ENCODE results near the gene CHST15.

CHST15 gene

GRCh38 chr10:124065382-124066125 lies 27.8 kb downstream of the CHST15 start:
- peaks cover 0 to 51% (median 30%) of the 10 kb centered on the region in 4 donors for H3K4me1 ChIP-seq
- H3K27ac ChIP-seq = peak overlapping the region in 1 of 2 donors; percentile 13
- intact Hi-C loops (cut with DNase I; ENCODE audit: low total_unique reads) = no loop called here
- H3K27me3 ChIP-seq = no peaks in the 10 kb centered on the region
- no peak for DNase-seq
- no peaks in the 10 kb centered on the region for H3K9me3 ChIP-seq
- TF ChIP-seq CTCF (IDR thresholded peaks at IDR 0.05) = no peak
- H3K36me3 ChIP-seq = no peaks in the 10 kb centered on the region
- no peak overlapping the region for H3K4me3 ChIP-seq

- H3K27ac ChIP-seq = no peak overlapping the region
- peaks cover 0 to 51% (median 30%) of the 10 kb centered on the region in 4 donors for H3K4me1 ChIP-seq
- no peaks in the 10 kb centered on the region for H3K27me3 ChIP-seq
Observed at GRCh38 chr10:124064676-124065075, 28.7 kb downstream of the CHST15 start.

GRCh38 chr10:124063750-124064603 lies 29.4 kb downstream of the CHST15 start:
- Histone ChIP-seq H3K36me3 (no peaks in the 10 kb centered on the region), H3K4me1 (peaks cover 0 to 51% (median 30%) of the 10 kb centered on the region in 4 donors), H3K4me3 (no peak overlapping the region), H3K9me3 (no peaks in the 10 kb centered on the region), H3K27me3 (no peaks in the 10 kb centered on the region), H3K27ac (peak overlapping the region in 1 of 2 donors; percentile 3)
- no peak for TF ChIP-seq CTCF (IDR thresholded peaks at IDR 0.05)
- no peak for DNase-seq
- intact Hi-C loops (cut with DNase I; ENCODE audit: low total_unique reads) = no loop called here

More at GRCh38 chr10:124064676-124065075, 28.7 kb downstream of the CHST15 start:
- Histone ChIP-seq H3K4me3 (no peak overlapping the region), H3K36me3 (no peaks in the 10 kb centered on the region), H3K9me3 (no peaks in the 10 kb centered on the region)
- intact Hi-C loops (cut with DNase I; ENCODE audit: low total_unique reads) = no loop called here
- TF ChIP-seq CTCF (IDR thresholded peaks at IDR 0.05) = no peak
- DNase-seq = no peak

- no peaks in the 10 kb centered on the region for H3K9me3 ChIP-seq
- H3K4me3 ChIP-seq = no peak overlapping the region
- H3K27ac ChIP-seq = no peak overlapping the region
- no peak for TF ChIP-seq CTCF (IDR thresholded peaks at IDR 0.05)
- intact Hi-C loops (cut with DNase I; ENCODE audit: low total_unique reads) = no loop called here
- DNase-seq = no peak
- no peaks in the 10 kb centered on the region for H3K27me3 ChIP-seq
- H3K4me1 ChIP-seq = peaks cover 0 to 51% (median 30%) of the 10 kb centered on the region in 4 donors
- no peaks in the 10 kb centered on the region for H3K36me3 ChIP-seq
Observed at GRCh38 chr10:124062390-124062789, 31.0 kb downstream of the CHST15 start.

GRCh38 chr10:124061030-124061429 lies 32.4 kb downstream of the CHST15 start:
- no peak for TF ChIP-seq CTCF (IDR thresholded peaks at IDR 0.05)
- Histone ChIP-seq H3K9me3 (no peaks in the 10 kb centered on the region), H3K4me3 (no peak overlapping the region), H3K36me3 (no peaks in the 10 kb centered on the region), H3K4me1 (peaks cover 0 to 38% (median 21%) of the 10 kb centered on the region in 4 donors), H3K27ac (no peak overlapping the region), H3K27me3 (no peaks in the 10 kb centered on the region)
- DNase-seq = no peak
- intact Hi-C loops (cut with DNase I; ENCODE audit: low total_unique reads) = no loop called here
